GM19035 (cell line): ENCODE data around the gene RBM44.
"Not testable (repeated sequence)": the region's sequence is repeated elsewhere in the genome, so short reads cannot be mapped to it uniquely, and the experiment has no call there.

Experiments
- ATAC-seq: cut with Tn5 transposase; IDR thresholded peaks from one replicate; pipeline ENCODE4 v1.9.1; 2021; ENCODE audit not compliant: unreplicated experiment

The RBM44 gene

GRCh38 chr2:237774811-237775553, 23.6 kb upstream of the RBM44 start:
- peak; percentile 49 for ATAC-seq

- no peak for ATAC-seq
These were observed 19.1 kb upstream of the RBM44 start for GRCh38 chr2:237779521-237779920.

DNA sequence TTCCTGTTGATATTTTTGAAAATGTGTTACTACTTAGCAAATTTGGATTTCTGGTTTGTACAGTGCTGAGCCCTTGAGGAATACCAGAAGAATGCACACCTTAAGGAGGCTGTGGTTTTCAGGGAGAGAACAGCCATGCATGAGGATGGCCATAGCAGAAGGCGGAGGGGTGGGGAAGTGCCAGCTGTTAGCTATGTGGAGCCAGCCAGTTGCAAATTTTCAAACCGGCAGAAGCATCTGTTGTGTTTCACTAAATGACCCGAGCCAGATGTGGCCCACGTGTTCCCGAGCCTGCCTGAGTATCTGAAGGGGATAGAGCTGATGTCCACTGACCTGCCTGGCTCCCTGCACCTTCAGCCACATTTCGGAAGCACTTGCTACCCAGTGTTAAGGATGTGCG, 16.4 kb upstream of the RBM44 start:
- no peak for ATAC-seq

- not testable (repeated sequence) for ATAC-seq
These were observed 14.9 kb upstream of the RBM44 start for GRCh38 chr2:237783678-237784077.

DNA sequence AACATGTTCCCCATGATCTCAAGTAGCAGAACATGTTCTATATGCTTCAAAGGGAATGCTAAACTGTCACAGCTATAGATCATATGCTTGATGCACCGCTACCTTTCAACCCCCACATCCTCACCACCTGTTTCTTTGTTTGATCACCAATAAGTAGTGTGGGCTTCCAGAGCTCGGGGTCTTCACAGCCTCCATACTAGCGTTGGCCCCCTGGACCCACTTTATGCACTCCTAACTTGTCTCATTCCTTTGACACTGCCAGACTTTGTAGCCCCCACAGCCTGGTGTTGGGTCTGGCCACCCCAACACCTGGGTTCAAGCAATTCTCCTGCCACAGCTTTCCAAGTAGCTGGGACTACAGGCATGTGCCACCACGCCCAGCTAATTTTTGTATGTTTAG, 11.6 kb upstream of the RBM44 start:
- no peak for ATAC-seq

GRCh38 chr2:237790353-237790752, 8.2 kb upstream of the RBM44 start:
- ATAC-seq: no peak

DNA sequence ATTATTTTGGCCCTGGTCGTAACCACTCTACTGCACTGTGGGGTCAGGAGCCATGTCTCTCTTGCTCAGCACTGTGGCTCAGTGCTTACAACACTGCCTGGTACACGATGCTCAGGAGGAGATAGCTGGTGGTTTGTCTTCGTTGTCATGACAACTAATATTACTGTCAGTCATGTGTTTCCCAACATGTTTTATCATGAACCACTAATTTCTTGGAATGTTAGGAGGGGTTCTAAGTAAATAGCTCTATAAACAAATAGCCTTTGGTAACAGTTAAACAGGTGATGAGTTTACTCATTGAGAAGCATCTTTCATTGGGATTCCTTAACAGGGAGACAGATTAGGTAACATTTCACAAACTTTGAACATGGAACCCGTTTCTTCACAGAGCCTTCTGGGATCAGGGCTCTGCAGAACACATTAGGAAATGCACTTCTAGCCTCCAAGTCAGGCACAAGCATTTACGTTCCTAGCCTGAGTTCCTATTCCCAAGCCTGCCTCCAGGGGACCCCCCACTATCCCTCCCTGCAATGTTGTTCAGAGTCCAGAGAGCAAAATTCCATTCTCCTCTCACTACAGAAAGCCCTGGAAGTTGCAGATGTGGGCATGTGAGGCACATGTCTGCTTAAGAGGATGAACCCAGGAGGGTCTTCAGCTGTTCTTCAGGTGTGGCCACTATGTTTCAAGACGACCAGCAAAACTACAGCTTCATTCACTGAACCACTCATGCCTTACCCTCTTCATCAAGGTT, 6.4 kb upstream of the RBM44 start:
- ATAC-seq: no peak

GRCh38 chr2:237797253-237797652, 1.3 kb upstream of the RBM44 start:
- ATAC-seq: no peak

- ATAC-seq: no peak
These were observed 465 bp downstream of the RBM44 start for GRCh38 chr2:237799060-237799428.

DNA sequence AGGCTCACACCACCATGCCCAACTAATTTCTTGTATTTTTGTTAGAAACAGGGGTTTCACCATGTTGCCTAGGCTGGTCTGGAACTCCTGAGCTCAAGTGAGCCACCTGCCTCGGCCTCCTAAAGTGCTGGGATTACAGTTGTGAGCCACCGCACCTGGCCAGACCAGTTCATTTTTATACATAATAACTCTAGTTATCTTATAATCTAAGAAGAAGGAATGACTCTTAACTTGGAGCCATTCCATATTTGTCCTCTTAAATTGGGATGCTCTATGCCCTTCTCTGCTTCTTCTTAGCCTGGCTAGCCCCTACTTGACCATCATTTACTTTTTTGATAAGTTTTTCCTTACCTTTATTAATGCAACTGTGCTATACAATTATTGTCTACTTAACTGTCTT, 2.9 kb downstream of the RBM44 start:
- ATAC-seq: no peak

DNA sequence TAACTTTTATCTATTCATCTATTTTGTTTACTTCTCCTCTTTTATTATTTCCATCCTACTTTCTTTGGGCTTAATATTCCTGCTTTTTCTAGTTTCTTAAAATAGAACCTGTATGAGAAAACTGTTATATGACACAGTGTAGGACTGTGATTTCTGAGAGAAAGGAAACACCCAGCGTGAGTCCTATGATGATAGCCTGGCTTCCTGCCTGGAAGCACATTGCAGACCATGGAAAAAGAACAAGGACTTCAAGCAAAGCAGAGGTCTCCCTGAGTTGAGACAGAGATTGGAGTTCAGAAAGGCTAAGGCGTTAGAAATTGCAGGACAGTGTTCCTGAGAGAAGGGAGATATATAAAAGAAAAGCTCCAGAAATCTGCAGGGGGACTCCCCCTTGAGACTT, 7.8 kb downstream of the RBM44 start:
- no peak for ATAC-seq

- no peak for ATAC-seq
These were observed 17.1 kb downstream of the RBM44 start for GRCh38 chr2:237815637-237816036.

- no peak for ATAC-seq
These were observed 18.0 kb downstream of the RBM44 start for GRCh38 chr2:237816531-237816930.

- ATAC-seq: no peak
These were observed 19.5 kb downstream of the RBM44 start for GRCh38 chr2:237818066-237818473.

GRCh38 chr2:237819231-237819630, 20.7 kb downstream of the RBM44 start:
- ATAC-seq: no peak

GRCh38 chr2:237820421-237820820, 21.8 kb downstream of the RBM44 start:
- no peak for ATAC-seq

DNA sequence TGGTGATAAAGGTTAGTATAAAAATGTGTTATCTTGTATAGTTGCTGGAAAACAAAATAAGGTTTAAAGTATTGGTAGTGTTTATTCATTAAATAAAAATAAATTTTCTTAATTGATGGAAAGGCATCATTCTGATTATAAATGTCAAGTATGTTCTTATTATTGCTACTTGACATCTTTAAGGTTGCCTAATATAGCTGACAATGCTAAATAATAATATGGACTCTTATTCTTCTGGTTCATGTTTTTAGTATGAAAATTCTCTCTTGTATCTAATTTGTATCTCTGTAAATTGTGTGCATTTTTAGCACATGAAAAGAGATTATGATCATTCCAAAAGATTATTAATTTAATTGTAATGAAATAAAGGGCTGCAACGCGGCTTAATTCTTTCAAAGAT, 25.0 kb downstream of the RBM44 start:
- ATAC-seq: no peak

- ATAC-seq: no peak
These were observed 25.5 kb downstream of the RBM44 start for GRCh38 chr2:237824085-237824484.

GRCh38 chr2:237827421-237827987, 28.9 kb downstream of the RBM44 start:
- ATAC-seq: no peak

GRCh38 chr2:237830522-237830921, 31.9 kb downstream of the RBM44 start:
- no peak for ATAC-seq

- ATAC-seq: no peak
These were observed 35.0 kb downstream of the RBM44 start for GRCh38 chr2:237833546-237833945.

GRCh38 chr2:237835372-237835771, 36.8 kb downstream of the RBM44 start:
- no peak for ATAC-seq
